LNCaP clone FGC (cell line): ENCODE results near the gene HIVEP3.

Experiments used
- DNase-seq: peaks from one replicate; pipeline ENCODE4 v3.0.0-alpha.2; 2011; ENCODE audit warnings: low read depth
- H3K4me3 ChIP-seq: 2 replicates; pipeline ENCODE4 v1.5.1; 2011; ENCODE audit warnings: mild to moderate bottlenecking, low read depth, low read length, control low read depth
- CTCF ChIP-seq: IDR thresholded peaks from 2 replicates; pipeline ENCODE4 v1.5.1; 2012; ENCODE audit warnings: mild to moderate bottlenecking; ENCODE audit not compliant: control insufficient read depth, insufficient read depth; ENCODE audit errors: extremely low read depth

HIVEP3 gene

GRCh38 chr1:41741244-41741643, 177.5 kb downstream of the HIVEP3 start:
- no peak overlapping the region for H3K4me3 ChIP-seq
- no peak for TF ChIP-seq CTCF
- DNase-seq: no peak

GRCh38 chr1:41740630-41741239, 178.0 kb downstream of the HIVEP3 start:
- H3K4me3 ChIP-seq: no peak overlapping the region
- DNase-seq: no peak
- no peak for TF ChIP-seq CTCF

- no peak for TF ChIP-seq CTCF
- DNase-seq: no peak
- no peak overlapping the region for H3K4me3 ChIP-seq
Observed at GRCh38 chr1:41740058-41740457, 178.7 kb downstream of the HIVEP3 start.

GRCh38 chr1:41739061-41739955, 179.4 kb downstream of the HIVEP3 start:
- H3K4me3 ChIP-seq: no peak overlapping the region
- TF ChIP-seq CTCF: no peak
- no peak for DNase-seq

GRCh38 chr1:41738475-41738874, 180.2 kb downstream of the HIVEP3 start:
- TF ChIP-seq CTCF: no peak
- no peak for DNase-seq
- no peak overlapping the region for H3K4me3 ChIP-seq

- H3K4me3 ChIP-seq: no peak overlapping the region
- TF ChIP-seq CTCF: no peak
- no peak for DNase-seq
Observed at GRCh38 chr1:41738006-41738405, 180.7 kb downstream of the HIVEP3 start.
